Stimulated activated naive B cell treated with anti-CD40 and anti-IgM and Interleukin-4, amounts not matched to agents 10 μg/mL and 1 μg/mL and 100 μg/mL, for 72 hours (primary cell): Measurements from ENCODE around the gene ANKRD11.

ENCODE experiments used
- ATAC-seq, 2 donors: fragments of 150-1000 bp; cut with Tn5 transposase; replicated peaks; 2 replicates each; pipeline ENCODE4 v1.10.0; 2021; ENCODE audit warnings: moderate library complexity in 1 of 2
- DNase-seq: peaks from one replicate; pipeline ENCODE4 v3.0.0; 2021
- H3K27ac Mint-ChIP-seq: one replicate; pipeline ENCODE4 v1.8.0; 2022; ENCODE audit warnings: mild to moderate bottlenecking, mixed read lengths
- H3K27me3 Mint-ChIP-seq, 2 donors: one replicate each; pipeline ENCODE4 v1.8.0; 2022; ENCODE audit warnings: mixed read lengths in 2 of 2
- H3K36me3 Mint-ChIP-seq, 2 donors: one replicate each; pipeline ENCODE4 v1.8.0; 2022; ENCODE audit warnings: mixed read lengths in 2 of 2, mild to moderate bottlenecking in 1 of 2
- H3K4me1 Mint-ChIP-seq, 2 donors: one replicate each; pipeline ENCODE4 v1.8.0; 2022; ENCODE audit warnings: mixed read lengths in 2 of 2, mild to moderate bottlenecking in 1 of 2
- H3K4me3 Mint-ChIP-seq, 2 donors: one replicate each; pipeline ENCODE4 v1.8.0; 2022; ENCODE audit warnings: mild to moderate bottlenecking in 2 of 2, mixed read lengths in 2 of 2, moderate library complexity in 1 of 2
- H3K9me3 Mint-ChIP-seq, 2 donors: one replicate each; pipeline ENCODE4 v1.8.0; 2022; ENCODE audit warnings: mixed read lengths in 2 of 2, mild to moderate bottlenecking in 1 of 2

Gene ANKRD11

DNA sequence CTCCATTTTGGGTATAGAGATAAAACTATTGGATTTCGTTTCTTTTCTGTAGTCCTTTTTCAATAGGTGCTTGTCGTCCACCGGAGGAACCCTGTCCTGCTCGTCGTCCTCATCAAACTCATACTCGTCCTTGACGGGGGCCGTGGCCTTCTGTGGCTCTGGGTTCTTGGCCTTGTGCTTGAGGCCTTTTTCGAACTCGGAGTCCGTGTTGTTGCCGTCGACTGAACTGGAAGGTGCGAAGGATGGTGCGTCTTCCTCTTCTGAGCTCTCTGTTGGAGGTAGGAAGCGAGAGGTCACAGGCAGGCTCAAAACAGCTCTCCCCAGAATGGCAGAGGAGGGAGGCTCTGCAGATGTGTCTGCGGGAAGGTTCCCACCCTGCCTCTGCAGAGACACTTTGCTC lies 205.0 kb downstream of the ANKRD11 start:
- no peak for DNase-seq
- Mint-ChIP-seq H3K4me1 (peaks cover 0 to 5% of the 10 kb centered on the region in 2 donors), H3K4me3 (no peak overlapping the region), H3K9me3 (no peaks in the 10 kb centered on the region), H3K27ac (no peak overlapping the region), H3K27me3 (no peaks in the 10 kb centered on the region), H3K36me3 (peaks cover 22 to 28% of the 10 kb centered on the region in 2 donors)
- no peak for ATAC-seq

DNA sequence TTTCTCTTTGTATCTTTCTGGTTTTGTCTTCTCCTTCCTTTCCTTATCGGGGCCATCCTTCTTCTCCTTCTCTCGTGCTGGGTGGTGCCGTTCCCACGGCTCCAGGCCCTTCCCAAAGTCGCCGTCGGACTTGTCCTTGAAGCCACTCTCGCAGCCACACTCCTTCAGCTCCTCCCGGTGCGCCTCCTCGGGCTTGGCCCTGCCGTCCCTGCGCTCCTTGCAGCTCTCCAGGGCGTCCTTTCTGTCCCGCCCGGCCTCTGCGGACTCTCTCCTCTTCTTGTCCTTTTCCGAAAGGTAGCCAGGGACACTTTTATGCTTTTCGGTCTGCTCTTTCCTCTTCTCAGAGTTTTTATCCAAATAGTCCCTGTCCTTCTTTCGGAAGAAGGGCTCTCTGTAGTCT lies 206.9 kb downstream of the ANKRD11 start:
- H3K4me1 Mint-ChIP-seq, result peaks cover under 1 to 7% of the 10 kb centered on the region in 2 donors
- H3K4me3 Mint-ChIP-seq, result no peak overlapping the region
- no peaks in the 10 kb centered on the region for H3K9me3 Mint-ChIP-seq
- peaks cover 23 to 27% of the 10 kb centered on the region in 2 donors for H3K36me3 Mint-ChIP-seq
- no peaks in the 10 kb centered on the region for H3K27me3 Mint-ChIP-seq
- ATAC-seq, result no peak
- H3K27ac Mint-ChIP-seq, result no peak overlapping the region
- DNase-seq, result no peak

DNA sequence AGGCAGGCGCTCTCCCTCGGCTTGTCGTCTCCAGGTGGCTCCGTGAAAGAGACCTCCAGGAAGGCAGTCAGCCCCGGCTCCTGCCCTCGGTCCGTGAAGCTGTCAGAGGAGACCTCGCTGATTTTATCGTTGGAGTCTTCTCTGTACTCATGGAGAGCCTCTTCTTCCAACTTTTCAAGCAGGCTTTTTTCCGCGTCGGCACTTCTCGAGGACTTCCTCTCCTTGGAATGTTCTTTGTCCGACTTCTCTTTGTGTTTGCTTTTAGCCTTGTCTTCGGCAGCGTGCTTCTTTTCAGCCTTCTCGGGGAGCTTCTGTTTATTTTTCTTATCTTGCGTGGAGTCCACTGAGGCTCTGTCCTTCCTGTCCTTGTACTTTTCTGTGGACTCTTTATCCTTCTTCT lies 207.8 kb downstream of the ANKRD11 start:
- no peaks in the 10 kb centered on the region for H3K27me3 Mint-ChIP-seq
- no peak overlapping the region for H3K27ac Mint-ChIP-seq
- ATAC-seq (no peak), DNase-seq (no peak)
- no peak overlapping the region for H3K4me3 Mint-ChIP-seq
- peaks cover 22 to 28% of the 10 kb centered on the region in 2 donors for H3K36me3 Mint-ChIP-seq
- H3K4me1 Mint-ChIP-seq, result peaks cover 3 to 14% of the 10 kb centered on the region in 2 donors
- H3K9me3 Mint-ChIP-seq, result no peaks in the 10 kb centered on the region

DNA sequence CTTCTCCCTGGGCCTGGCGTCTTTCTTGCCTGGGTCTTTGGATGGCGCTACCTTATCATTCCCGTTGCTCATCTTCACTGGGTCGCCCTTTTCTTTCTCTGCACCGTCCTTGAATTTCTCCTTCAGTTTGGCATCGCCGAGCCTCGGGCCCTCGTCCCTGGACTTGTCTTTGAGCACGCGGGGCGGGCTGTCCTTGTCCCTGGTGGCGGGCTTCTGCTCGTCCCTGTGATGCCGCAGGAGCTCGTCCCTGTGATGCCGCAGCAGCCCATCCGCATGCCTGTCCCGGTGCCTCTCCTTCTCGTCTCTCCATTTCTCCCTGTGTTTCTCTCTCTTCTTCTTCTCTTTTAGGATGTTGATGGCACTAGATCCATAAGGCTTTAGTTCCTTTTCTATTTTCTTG lies 208.5 kb downstream of the ANKRD11 start:
- no peaks in the 10 kb centered on the region for H3K27me3 Mint-ChIP-seq
- H3K36me3 Mint-ChIP-seq, result peaks cover 20 to 32% of the 10 kb centered on the region in 2 donors
- H3K4me3 Mint-ChIP-seq, result no peak overlapping the region
- H3K4me1 Mint-ChIP-seq, result peaks cover 7 to 20% of the 10 kb centered on the region in 2 donors
- H3K9me3 Mint-ChIP-seq, result no peaks in the 10 kb centered on the region
- DNase-seq (no peak), ATAC-seq (no peak)
- no peak overlapping the region for H3K27ac Mint-ChIP-seq

DNA sequence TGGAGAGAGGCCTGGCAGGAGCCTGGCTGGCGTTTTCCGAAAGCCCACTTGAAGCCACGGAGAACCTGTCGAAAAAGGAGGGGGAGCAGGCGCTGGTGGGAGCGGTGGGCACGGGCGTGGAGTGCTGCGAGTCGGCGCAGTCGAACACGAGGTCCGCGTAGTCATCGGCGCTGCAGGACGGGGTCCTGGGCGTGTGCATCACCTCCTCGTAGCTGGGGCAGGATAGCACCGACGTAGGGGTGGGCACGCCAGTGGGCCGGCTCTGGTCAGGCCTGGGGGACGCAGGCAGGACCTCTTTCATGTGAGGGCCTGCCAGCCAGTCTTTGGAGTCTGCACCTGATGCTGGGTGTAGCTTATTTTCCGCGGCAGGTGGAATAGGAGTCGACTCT lies 209.2 kb downstream of the ANKRD11 start:
- no peak for ATAC-seq

DNA sequence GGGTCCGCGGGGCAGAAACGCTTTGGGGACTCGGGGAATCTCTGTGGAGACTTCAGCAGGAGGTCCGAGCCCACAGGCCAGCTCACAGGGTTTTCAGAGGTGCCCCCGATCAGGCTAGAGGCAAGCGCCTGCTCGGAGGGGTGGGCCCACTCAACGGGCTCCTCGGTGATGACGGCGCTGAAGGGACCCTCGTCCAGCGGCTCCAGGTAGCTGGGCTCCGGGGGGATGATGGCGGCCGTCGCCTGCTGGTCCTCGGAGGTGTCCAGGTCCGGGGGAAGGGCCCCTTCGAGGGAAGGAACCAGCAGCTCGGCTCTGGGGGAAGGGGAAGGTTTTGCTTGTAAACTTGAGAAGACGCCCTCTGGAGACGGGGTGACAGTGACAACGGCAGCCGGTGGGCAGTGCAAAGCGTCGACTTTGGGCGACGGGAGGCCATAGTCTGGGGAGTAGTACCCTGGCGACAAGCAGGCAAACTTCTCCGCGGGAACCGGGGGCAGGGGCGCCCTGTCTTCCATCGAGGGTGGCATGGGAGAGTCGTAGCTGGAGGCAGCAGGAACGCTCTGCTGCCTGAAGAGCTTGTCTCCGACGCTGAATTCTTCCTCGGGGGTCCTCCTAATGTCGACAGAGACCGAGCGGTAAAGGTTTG lies 209.7 kb downstream of the ANKRD11 start:
- Mint-ChIP-seq H3K9me3 (no peaks in the 10 kb centered on the region), H3K4me3 (no peak overlapping the region), H3K27me3 (no peaks in the 10 kb centered on the region), H3K4me1 (peaks cover 10 to 20% of the 10 kb centered on the region in 2 donors), H3K27ac (no peak overlapping the region), H3K36me3 (peaks cover 24 to 31% of the 10 kb centered on the region in 2 donors)
- ATAC-seq (no peak), DNase-seq (no peak)

More for the DNA sequence above, 209.2 kb downstream of the ANKRD11 start:
- Mint-ChIP-seq H3K27me3 (no peaks in the 10 kb centered on the region), H3K36me3 (peaks cover 20 to 29% of the 10 kb centered on the region in 2 donors), H3K4me3 (no peak overlapping the region), H3K27ac (no peak overlapping the region), H3K4me1 (peaks cover 7 to 20% of the 10 kb centered on the region in 2 donors), H3K9me3 (no peaks in the 10 kb centered on the region)
- no peak for DNase-seq

DNA sequence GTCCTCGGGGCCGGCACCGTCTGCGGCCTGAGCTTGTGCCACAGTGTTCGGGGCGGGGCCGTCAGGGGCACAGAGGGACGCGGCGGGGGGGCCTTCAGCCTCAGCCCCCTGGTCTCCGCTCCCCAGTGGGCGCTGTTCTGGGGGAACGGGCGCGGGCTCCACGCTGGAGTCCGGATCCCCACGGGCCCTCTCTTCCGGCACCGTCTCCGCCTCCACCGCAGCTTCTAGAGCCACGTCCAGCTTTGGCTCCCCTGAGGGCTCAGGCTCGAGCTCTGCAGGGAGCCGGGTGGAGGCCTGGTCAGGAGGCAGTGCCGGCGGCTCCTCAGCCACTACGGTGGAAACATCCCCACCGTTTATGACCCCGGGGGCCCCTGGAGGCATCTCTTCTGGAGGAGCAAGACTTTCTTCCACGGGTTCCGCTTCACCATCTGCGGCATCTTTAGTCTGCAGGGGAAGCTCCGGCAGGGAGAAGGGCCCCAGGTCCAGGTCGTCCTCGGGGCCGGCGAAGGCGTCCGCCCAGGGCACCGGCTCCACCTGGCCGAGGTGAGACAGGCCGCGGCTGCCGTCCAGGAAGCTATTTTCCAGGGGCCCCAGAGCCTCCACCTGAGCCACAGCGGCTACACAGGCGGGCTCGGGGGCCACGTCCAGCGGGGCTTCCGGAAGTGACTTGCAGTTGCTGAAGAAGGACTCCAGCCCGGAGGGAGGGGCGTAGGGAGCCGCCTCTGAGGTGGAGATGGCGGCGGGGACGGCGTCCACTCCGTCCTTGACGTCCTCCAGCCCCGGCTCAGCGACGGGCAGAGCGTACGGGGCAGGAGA lies 210.5 kb downstream of the ANKRD11 start:
- Mint-ChIP-seq H3K9me3 (no peaks in the 10 kb centered on the region), H3K4me1 (peaks cover 10 to 20% of the 10 kb centered on the region in 2 donors), H3K36me3 (peaks cover 28 to 37% of the 10 kb centered on the region in 2 donors), H3K27ac (peak overlapping the region; percentile 72), H3K4me3 (no peak overlapping the region), H3K27me3 (no peaks in the 10 kb centered on the region)
- ATAC-seq (no peak), DNase-seq (no peak)

DNA sequence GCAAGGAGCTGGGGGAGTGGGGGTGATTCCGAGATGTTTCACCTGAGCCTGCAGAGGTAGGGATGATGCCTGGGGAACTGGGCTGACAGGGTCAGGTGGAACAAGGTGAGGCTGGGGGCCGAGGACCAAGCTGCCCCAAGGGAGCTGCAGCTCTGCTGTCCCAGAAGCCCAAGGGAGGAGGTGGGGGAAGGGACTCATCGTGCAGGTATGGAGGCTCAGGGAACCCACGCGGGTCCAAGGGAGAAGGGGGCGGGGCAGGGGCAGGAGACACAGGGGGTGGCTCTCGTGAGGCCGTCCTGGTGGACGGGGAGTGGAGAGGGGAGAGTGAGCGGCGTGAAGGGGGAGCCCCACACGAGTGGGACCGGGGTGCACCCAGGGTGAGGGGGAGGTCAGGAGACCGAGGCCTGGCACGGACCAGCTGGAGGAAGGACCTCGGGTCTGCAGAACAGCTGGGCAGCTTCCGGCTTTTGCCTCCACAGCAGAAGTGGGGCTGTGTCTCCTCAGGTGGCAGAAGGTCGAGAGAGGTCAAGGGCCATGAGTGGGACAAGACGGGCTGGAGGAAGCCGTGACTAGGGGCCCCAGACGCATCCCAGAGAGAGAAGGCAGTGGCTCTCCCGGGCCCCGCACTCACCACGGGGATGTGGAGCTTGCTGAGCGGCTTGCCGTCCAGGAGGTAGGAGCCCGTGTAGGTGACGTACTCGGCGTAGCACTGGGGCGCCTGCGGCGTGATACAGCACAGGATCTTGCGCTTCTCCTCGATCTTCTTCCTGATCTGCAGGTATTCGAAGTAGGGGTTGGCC lies 211.7 kb downstream of the ANKRD11 start:
- Mint-ChIP-seq H3K27me3 (no peaks in the 10 kb centered on the region), H3K4me3 (peak overlapping the region; percentile 11 to 52), H3K9me3 (no peaks in the 10 kb centered on the region), H3K27ac (peak overlapping the region; percentile 86), H3K4me1 (peaks cover 12 to 22% of the 10 kb centered on the region in 2 donors), H3K36me3 (peaks cover 39 to 45% of the 10 kb centered on the region in 2 donors)
- ATAC-seq (no peak), DNase-seq (no peak)

DNA sequence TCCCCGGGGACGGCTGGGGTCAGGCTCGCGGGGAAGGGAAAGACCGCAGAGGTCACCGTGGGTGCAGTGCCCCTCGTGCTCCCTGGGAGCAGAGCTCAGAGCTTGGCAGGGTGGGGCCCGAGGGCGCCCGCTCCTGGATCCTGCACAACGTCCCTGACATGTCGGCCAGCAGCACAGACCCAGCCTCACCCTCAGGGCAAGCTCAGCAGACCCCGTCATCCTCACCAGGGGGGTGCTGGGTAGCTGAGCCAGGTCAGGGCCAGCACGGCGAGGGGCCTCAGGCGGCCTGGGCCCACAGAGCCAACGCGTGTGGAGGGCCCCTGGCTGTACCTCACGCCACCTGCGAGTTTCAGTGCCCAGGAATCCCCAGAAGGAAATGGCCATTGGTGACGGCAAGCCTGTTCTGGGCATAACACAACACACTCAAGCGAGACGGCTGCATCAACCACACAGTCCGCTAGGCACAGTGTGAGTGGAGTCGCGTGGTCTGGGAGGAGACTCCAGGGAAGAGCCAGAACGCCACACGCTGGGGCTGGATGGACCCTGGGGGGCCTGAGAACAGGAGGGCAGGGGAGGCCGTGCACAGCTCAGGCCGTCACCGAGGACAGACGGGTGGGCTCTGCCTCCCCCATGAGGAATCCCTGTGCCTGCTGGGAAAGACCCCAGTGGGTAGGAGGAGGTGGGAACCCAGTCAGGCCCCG lies 212.6 kb downstream of the ANKRD11 start:
- Mint-ChIP-seq H3K4me1 (peaks cover 12 to 27% of the 10 kb centered on the region in 2 donors), H3K9me3 (no peaks in the 10 kb centered on the region), H3K36me3 (peaks cover 47 to 54% of the 10 kb centered on the region in 2 donors), H3K27me3 (no peaks in the 10 kb centered on the region), H3K27ac (peak overlapping the region; percentile 86), H3K4me3 (peak overlapping the region in 1 of 2 donors; percentile 52)
- DNase-seq, result no peak
- peak; percentile 20 to 21 for ATAC-seq

DNA sequence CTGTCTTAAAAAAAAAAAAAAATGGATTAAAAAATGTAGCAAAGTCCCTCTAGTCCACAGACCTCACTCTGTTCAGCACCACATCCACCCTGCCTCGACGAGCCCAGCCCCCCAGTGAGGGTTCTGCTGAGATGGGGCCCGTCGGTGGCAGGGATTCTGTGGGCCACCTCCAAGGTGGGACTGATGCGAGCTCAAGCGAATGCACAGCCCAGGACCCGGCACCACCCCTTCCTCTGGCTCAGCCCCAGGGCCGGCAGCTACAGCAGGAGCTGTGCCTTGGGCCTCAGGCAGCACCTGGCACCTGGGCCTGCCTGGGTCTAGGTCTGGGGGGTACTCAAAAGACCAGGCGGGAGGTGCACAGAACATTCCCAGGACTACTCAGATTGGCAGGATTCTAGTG lies 213.3 kb downstream of the ANKRD11 start:
- H3K9me3 Mint-ChIP-seq, result no peaks in the 10 kb centered on the region
- H3K36me3 Mint-ChIP-seq, result peaks cover 53 to 59% of the 10 kb centered on the region in 2 donors
- no peaks in the 10 kb centered on the region for H3K27me3 Mint-ChIP-seq
- no peak for DNase-seq
- H3K4me1 Mint-ChIP-seq, result peaks cover 12 to 27% of the 10 kb centered on the region in 2 donors
- H3K4me3 Mint-ChIP-seq, result no peak overlapping the region
- ATAC-seq, result no peak
- peak overlapping the region; percentile 76 for H3K27ac Mint-ChIP-seq

DNA sequence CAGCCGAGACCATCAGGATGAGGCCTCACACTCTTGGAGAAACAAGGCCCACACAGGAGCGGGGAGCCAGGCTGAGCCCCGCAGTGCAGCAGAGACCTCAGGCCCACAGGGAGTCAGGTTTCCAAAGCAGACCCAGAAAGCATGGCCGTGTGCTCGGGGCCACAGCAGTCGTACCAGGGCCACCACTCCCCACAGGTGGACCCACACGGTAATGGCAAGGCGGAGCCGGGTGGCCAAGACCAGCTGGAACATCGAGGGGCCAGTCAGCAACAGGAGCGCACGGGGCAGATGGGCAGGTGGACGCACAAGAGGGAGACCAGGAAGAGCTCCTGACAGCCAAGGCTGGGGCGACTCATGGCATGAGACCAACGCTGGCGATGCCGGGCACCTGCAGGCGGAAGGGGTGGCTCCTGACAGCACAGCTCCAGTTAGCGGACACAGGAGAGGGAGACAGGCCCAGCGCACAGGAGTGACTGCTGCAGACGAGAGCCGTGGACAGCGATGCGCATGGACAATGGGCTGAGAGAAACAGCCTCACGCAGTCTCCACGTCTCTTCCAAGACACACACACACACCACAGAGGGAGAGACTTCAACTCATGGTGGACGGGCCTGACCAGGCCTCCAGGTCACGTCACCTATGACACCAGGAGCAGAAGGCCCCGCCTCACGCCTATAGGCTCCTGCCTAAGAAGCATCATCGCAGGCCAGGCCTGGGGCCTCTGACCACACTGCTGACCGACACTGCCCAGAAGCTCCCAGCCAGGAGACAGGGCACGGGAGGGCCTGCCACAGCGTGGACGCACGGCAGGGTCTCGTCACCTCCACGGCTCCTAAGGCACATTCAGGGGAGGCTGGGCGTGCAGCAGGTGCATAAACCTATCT lies 214.3 kb downstream of the ANKRD11 start:
- Mint-ChIP-seq H3K27ac (peak overlapping the region; percentile 37), H3K4me1 (peaks cover 12 to 27% of the 10 kb centered on the region in 2 donors), H3K4me3 (no peak overlapping the region), H3K9me3 (no peaks in the 10 kb centered on the region), H3K36me3 (peaks cover 60 to 67% of the 10 kb centered on the region in 2 donors), H3K27me3 (no peaks in the 10 kb centered on the region)
- DNase-seq (no peak), ATAC-seq (no peak)

DNA sequence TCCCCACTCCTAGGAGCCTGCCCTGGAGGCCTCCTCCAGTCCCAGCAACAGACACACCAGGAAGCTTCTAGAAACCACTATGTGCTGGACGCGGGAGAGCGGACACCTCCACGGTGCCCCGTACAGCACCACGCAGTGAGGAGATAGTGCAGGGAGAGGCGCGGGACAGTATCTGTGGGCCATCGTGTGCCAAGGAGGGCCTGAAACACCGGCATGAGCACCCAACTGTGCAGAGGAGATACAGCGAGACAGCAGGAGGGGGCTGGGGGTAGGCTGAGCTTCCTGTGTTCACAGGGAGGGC lies 215.1 kb downstream of the ANKRD11 start:
- peaks cover 56 to 66% of the 10 kb centered on the region in 2 donors for H3K36me3 Mint-ChIP-seq

DNA sequence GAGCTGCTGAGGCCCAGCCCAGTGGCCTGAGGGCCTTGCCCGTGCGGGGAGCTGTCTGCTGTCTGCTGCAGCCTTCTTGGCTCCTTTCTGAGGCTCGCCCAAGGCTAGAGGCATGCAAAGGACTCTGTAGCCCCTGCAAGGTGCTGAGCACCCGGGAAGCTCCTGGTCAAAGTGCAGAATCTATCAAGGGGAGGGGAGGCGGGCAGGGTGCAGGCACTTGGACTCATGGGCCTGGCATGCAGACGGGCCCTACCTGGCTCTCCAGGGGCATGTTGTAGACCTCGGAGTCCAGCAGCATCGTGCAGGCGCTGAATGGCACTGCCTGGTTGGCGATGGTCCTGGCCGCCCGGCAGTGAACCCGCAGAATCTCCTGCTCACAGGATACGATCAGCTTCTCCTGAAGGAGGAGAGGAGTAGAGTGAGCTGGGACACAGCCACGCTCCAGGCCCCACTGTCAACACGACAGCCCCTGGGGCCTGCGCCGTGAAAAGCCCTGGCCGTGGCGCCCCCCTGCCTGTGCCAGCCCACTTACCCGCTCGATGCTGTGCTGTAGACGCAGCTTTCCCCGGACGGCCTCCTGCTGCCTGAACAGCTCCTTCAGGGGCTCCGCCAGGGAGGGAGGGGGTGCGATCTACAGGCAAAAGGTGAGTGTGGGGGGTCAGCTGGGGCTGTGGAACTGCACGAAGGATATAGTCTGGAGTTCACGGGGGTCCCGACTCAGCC lies 215.6 kb downstream of the ANKRD11 start:
- Mint-ChIP-seq H3K27me3 (no peaks in the 10 kb centered on the region), H3K4me3 (no peak overlapping the region), H3K9me3 (no peaks in the 10 kb centered on the region), H3K36me3 (peaks cover 55 to 69% of the 10 kb centered on the region in 2 donors), H3K4me1 (peaks cover 12 to 22% of the 10 kb centered on the region in 2 donors), H3K27ac (peak overlapping the region; percentile 69)
- ATAC-seq, result no peak
- DNase-seq, result no peak

More for the DNA sequence above, 215.1 kb downstream of the ANKRD11 start:
- DNase-seq (no peak), ATAC-seq (no peak)
- Mint-ChIP-seq H3K4me3 (no peak overlapping the region), H3K9me3 (no peaks in the 10 kb centered on the region), H3K4me1 (peaks cover 12 to 22% of the 10 kb centered on the region in 2 donors), H3K27me3 (no peaks in the 10 kb centered on the region), H3K27ac (peak overlapping the region; percentile 49)
